H1 (cell line): Measurements from ENCODE around the gene PRKAB1. TPM values are rescaled to one million over a fixed set of nuclear protein-coding genes. Genes with fewer than 3 reads are reported as not detected.

Experiments
- CTCF ChIA-PET: fragments of 300-600 bp; sonication (Branson Sonifier 250); formaldehyde crosslinking; loops from one replicate; lab custom pipeline; 2021; ENCODE audit not compliant: partially characterized antibody; lab: Charles Lee
- POLR2A ChIA-PET: fragments of 300-600 bp; sonication (Branson Sonifier 250); formaldehyde crosslinking; loops from one replicate; lab custom pipeline; 2021; ENCODE audit warnings: inconsistent platforms; ENCODE audit not compliant: partially characterized antibody; lab: Charles Lee
- DNase-seq, 2 experiments: peaks; one replicate each; pipeline versions ENCODE4 v3.0.0 to v3.0.0-alpha.2; 2010 to 2022; ENCODE audit warnings: low spot score in 2 of 2, low read depth in 1 of 2, mixed read lengths in 1 of 2
- FAIRE-seq: peaks from 2 replicates; lab custom pipeline; 2011; peaks lifted over from hg19 to GRCh38; lab: Jason Lieb, UNC
- H2AFZ ChIP-seq: 2 replicates; pipeline ENCODE4 v1.8.1; 2012; ENCODE audit warnings: low read length, inconsistent platforms
- H2AK5ac ChIP-seq: 2 replicates; pipeline ENCODE4 v1.6.1; 2013; ENCODE audit warnings: low read depth, low read length
- H2BK120ac ChIP-seq: replicated peaks from 2 replicates; pipeline ENCODE3; 2013; ENCODE audit warnings: low read depth, low read length, inconsistent platforms
- H2BK12ac ChIP-seq: 2 replicates; pipeline ENCODE4 v1.6.1; 2013; ENCODE audit warnings: low read depth, low read length
- H2BK15ac ChIP-seq: 2 replicates; pipeline ENCODE4 v1.6.1; 2013; ENCODE audit warnings: low read length
- H2BK20ac ChIP-seq: 2 replicates; pipeline ENCODE4 v1.6.1; 2013; ENCODE audit warnings: low read length
- H2BK5ac ChIP-seq: 2 replicates; pipeline ENCODE4 v1.6.1; 2013; ENCODE audit warnings: low read depth, low read length
- H3K14ac ChIP-seq: 2 replicates; pipeline ENCODE4 v1.6.1; 2013; ENCODE audit warnings: inconsistent platforms; ENCODE audit not compliant: insufficient read length
- H3K18ac ChIP-seq: 2 replicates; pipeline ENCODE4 v1.6.1; 2013; ENCODE audit warnings: low read length; ENCODE audit errors: extremely low read depth
- H3K23ac ChIP-seq: 2 replicates; pipeline ENCODE4 v1.6.1; 2013; ENCODE audit warnings: inconsistent platforms; ENCODE audit not compliant: insufficient read length
- H3K23me2 ChIP-seq: 2 replicates; pipeline ENCODE4 v1.6.1; 2013; ENCODE audit warnings: low read depth, low read length
- H3K27ac ChIP-seq: 2 replicates; pipeline ENCODE4 v1.6.1; 2011; ENCODE audit warnings: low read depth, low read length, inconsistent platforms
- H3K27me3 ChIP-seq, 4 experiments: replicated peaks in 1 of 4; 1 replicate in 1 of 4; 2 replicates in 3 of 4; pipeline versions ENCODE4 v1.6.1 to v1.8.1; 2011 to 2013; ENCODE audit warnings: low read length in 3 of 4, mild to moderate bottlenecking in 3 of 4, inconsistent platforms in 2 of 4, mixed read lengths in 2 of 4, moderate library complexity in 1 of 4; ENCODE audit not compliant: control insufficient read depth in 3 of 4, insufficient read depth in 3 of 4; ENCODE audit errors: extremely low read depth in 1 of 4
- H3K36me3 ChIP-seq, 4 experiments: 2 replicates each; pipeline versions ENCODE4 v1.6.1 to v1.8.1; 2011 to 2013; ENCODE audit warnings: mild to moderate bottlenecking in 4 of 4, low read length in 3 of 4, moderate library complexity in 2 of 4, control low read depth in 1 of 4, inconsistent platforms in 1 of 4; ENCODE audit not compliant: insufficient read depth in 4 of 4, control insufficient read depth in 2 of 4
- H3K4ac ChIP-seq: replicated peaks from 2 replicates; pipeline ENCODE3; 2013; ENCODE audit warnings: low read length, low read depth, mixed read lengths, inconsistent platforms; ENCODE audit not compliant: insufficient read length
- H3K4me1 ChIP-seq, 4 experiments: replicated peaks in 1 of 4; 1 replicate in 1 of 4; 2 replicates in 3 of 4; pipeline versions ENCODE4 v1.6.1 to v1.8.1; 2011 to 2013; ENCODE audit warnings: low read length in 3 of 4, inconsistent platforms in 2 of 4, mixed read lengths in 1 of 4; ENCODE audit not compliant: insufficient read depth in 4 of 4, control insufficient read depth in 3 of 4
- H3K4me2 ChIP-seq, 2 experiments: 2 replicates each; pipeline versions ENCODE4 v1.6.1 to v1.8.1; 2011 to 2013; ENCODE audit warnings: low read depth in 2 of 2, low read length in 2 of 2, control low read depth in 1 of 2, inconsistent platforms in 1 of 2, mild to moderate bottlenecking in 1 of 2; ENCODE audit not compliant: insufficient read depth in 1 of 2
- H3K4me3 ChIP-seq, 4 experiments: fragments of 200-600, 300-600 bp in 1 of 4; sonication (generic), shearing (Covaris generic), sonication (Bioruptor Twin) in 1 of 4; 2 replicates each; pipeline versions ENCODE4 v1.5.1 to v1.8.1; 2011 to 2016; ENCODE audit warnings: low read length in 4 of 4, low read depth in 3 of 4, control low read depth in 2 of 4, inconsistent platforms in 2 of 4, mild to moderate bottlenecking in 2 of 4, mixed read lengths in 1 of 4, moderate library complexity in 1 of 4; ENCODE audit not compliant: insufficient read depth in 2 of 4; ENCODE audit errors: extremely low read depth in 1 of 4
- H3K56ac ChIP-seq: replicated peaks from 2 replicates; pipeline ENCODE3; 2013; ENCODE audit warnings: low read depth, mild to moderate bottlenecking, mixed read lengths, low read length, inconsistent platforms; ENCODE audit not compliant: insufficient read length
- H3K79me1 ChIP-seq: 2 replicates; pipeline ENCODE4 v1.6.1; 2013; ENCODE audit warnings: low read depth, low read length, control low read depth
- H3K79me2 ChIP-seq, 2 experiments: 2 replicates each; pipeline versions ENCODE4 v1.6.1 to v1.8.1; 2012 to 2013; ENCODE audit warnings: low read length in 2 of 2, mild to moderate bottlenecking in 2 of 2, inconsistent platforms in 1 of 2; ENCODE audit not compliant: insufficient read depth in 2 of 2, control insufficient read depth in 1 of 2
- H3K9ac ChIP-seq, 4 experiments: replicated peaks in 1 of 4; 1 replicate in 1 of 4; 2 replicates in 3 of 4; pipeline versions ENCODE4 v1.6.1 to v1.8.1; 2011 to 2013; ENCODE audit warnings: low read depth in 3 of 4, low read length in 3 of 4, control low read depth in 2 of 4, mild to moderate bottlenecking in 2 of 4, moderate library complexity in 2 of 4, inconsistent platforms in 1 of 4; ENCODE audit errors: extremely low read depth in 1 of 4
- H3K9me3 ChIP-seq, 2 experiments: 2 replicates each; pipeline versions ENCODE4 v1.6.1 to v1.8.1; 2012 to 2013; ENCODE audit warnings: mild to moderate bottlenecking in 2 of 2, moderate library complexity in 2 of 2, control low read depth in 1 of 2, inconsistent platforms in 1 of 2, low read depth in 1 of 2, low read length in 1 of 2, mixed read lengths in 1 of 2; ENCODE audit not compliant: insufficient read depth in 2 of 2
- H4K20me1 ChIP-seq, 2 experiments: replicated peaks in 1 of 2; 2 replicates each; pipeline versions ENCODE3 to v1.8.1; 2011 to 2013; ENCODE audit warnings: inconsistent platforms in 2 of 2, low read length in 2 of 2, mild to moderate bottlenecking in 1 of 2; ENCODE audit not compliant: insufficient read depth in 2 of 2, control insufficient read depth in 1 of 2
- H4K5ac ChIP-seq: 2 replicates; pipeline ENCODE4 v1.6.1; 2013; ENCODE audit warnings: low read length, low read depth, mixed read lengths, inconsistent platforms; ENCODE audit not compliant: insufficient read length
- H4K8ac ChIP-seq: 2 replicates; pipeline ENCODE4 v1.8.0; 2013; ENCODE audit warnings: mild to moderate bottlenecking, moderate library complexity, low read length, inconsistent platforms; ENCODE audit not compliant: insufficient read depth; ENCODE audit errors: extremely low read depth
- H4K91ac ChIP-seq: replicated peaks from 2 replicates; pipeline ENCODE3; 2013; ENCODE audit warnings: low read length, mixed read lengths, inconsistent platforms; ENCODE audit not compliant: insufficient read length
- CBX5 ChIP-seq: fragments of 300-800, 300-1000 bp; sonication (generic); IDR thresholded peaks from 2 replicates; pipeline ENCODE4 v1.7.1; 2016; ENCODE audit warnings: antibody characterized with exemption, low read length, low read depth
- CTCF ChIP-seq, 3 experiments: IDR thresholded peaks; 1 replicate in 2 of 3; 2 replicates in 1 of 3; pipeline versions ENCODE4 v1.5.1 to v1.6.1; 2011; ENCODE audit warnings: low read length in 3 of 3, mild to moderate bottlenecking in 3 of 3, inconsistent platforms in 2 of 3, low read depth in 1 of 3, moderate library complexity in 1 of 3; ENCODE audit not compliant: insufficient read depth in 1 of 3; ENCODE audit errors: control extremely low read depth in 1 of 3
- E2F6 ChIP-seq: IDR thresholded peaks from 2 replicates; pipeline ENCODE4 v1.6.1; 2012; ENCODE audit warnings: inconsistent platforms
- EZH2 ChIP-seq: fragments of 200-600 bp; sonication (generic); IDR thresholded peaks from 2 replicates; pipeline ENCODE4 v1.7.1; 2012; ENCODE audit warnings: low read depth, mild to moderate bottlenecking, moderate library complexity, low read length, inconsistent platforms; ENCODE audit not compliant: severe bottlenecking
- JUN ChIP-seq: IDR thresholded peaks from 2 replicates; pipeline ENCODE4 v1.6.1; 2011; ENCODE audit warnings: low read depth, mild to moderate bottlenecking, improper control_type of control experiment, low read length
- MAFK ChIP-seq: IDR thresholded peaks from 2 replicates; pipeline ENCODE4 v1.6.1; 2012; ENCODE audit warnings: low read depth, mild to moderate bottlenecking, improper control_type of control experiment, low read length
- POLR2AphosphoS5 ChIP-seq: IDR thresholded peaks from 2 replicates; pipeline ENCODE4 v1.6.1; 2011; ENCODE audit warnings: low read depth, low read length
- SP4 ChIP-seq: IDR thresholded peaks from 2 replicates; pipeline ENCODE4 v1.6.1; 2012; ENCODE audit warnings: low read length, inconsistent platforms
- TAF1 ChIP-seq: IDR thresholded peaks from 2 replicates; pipeline ENCODE4 v1.6.1; 2011; ENCODE audit warnings: mild to moderate bottlenecking, low read depth, low read length
- TCF12 ChIP-seq: IDR thresholded peaks from 2 replicates; pipeline ENCODE4 v1.6.1; 2011; ENCODE audit warnings: low read depth, mild to moderate bottlenecking, low read length
- TEAD4 ChIP-seq: IDR thresholded peaks from 2 replicates; pipeline ENCODE4 v1.6.1; 2012; ENCODE audit warnings: low read depth, low read length, inconsistent platforms, mixed read lengths
- WGBS, 2 experiments: shearing (Covaris generic) in 1 of 2; methylation state at CpG; one replicate each; pipeline versions ENCODE4 v1.1.6 to v1.1.7; 2013 to 2015; ENCODE audit warnings: low lambda C conversion rate in 2 of 2, mixed read lengths in 2 of 2, inconsistent platforms in 1 of 2, low coverage in 1 of 2, missing lambda C conversion rate in 1 of 2; ENCODE audit not compliant: insufficient replicate concordance in 2 of 2, insufficient coverage in 1 of 2, insufficient read length in 1 of 2; ENCODE audit errors: extremely low coverage in 1 of 2, missing lambda C conversion rate in 1 of 2; 5-methylcytosine and 5-hydroxymethylcytosine counted together
- polyA plus RNA-seq, 7 experiments: library from polyadenylated mRNA; depleted of rRNA in 3 of 7; stranded (reverse) in 5 of 7; unstranded in 2 of 7; fragments of >200 nt in 5 of 7; fragments of 200-250 nt in 2 of 7; gene quantifications; 1 replicate in 5 of 7; 2 replicates in 1 of 7; 4 replicates in 1 of 7; pipeline versions ENCODE4 v1.2.1 to v1.2.3, GENCODE V29; 2011 to 2013; ENCODE audit warnings: missing spikeins in 2 of 7, mixed read lengths in 2 of 7
- total RNA-seq: library from RNA; stranded (reverse); fragmentation: NEBNext Ultra II Directional; extraction: Animal tissue kit (Norgen Biotek cat#: 25700); gene quantifications from 2 replicates; pipeline ENCODE4 v1.2.1, GENCODE V29; 2021

PRKAB1 gene
- total and polyA plus RNA-seq, 2 of the 8 experiments (the other 6 are each of a cell fraction or from before 2014, with no cell fraction given) = 24.0 to 32.1 TPM

- H3K27ac ChIP-seq = no peak overlapping the region
- H3K56ac ChIP-seq = no peak overlapping the region
- no peak overlapping the region for H2BK12ac ChIP-seq
- H3K4me1 ChIP-seq = no peaks in the 10 kb centered on the region
- no peak overlapping the region for H3K14ac ChIP-seq
- no peak overlapping the region for H4K5ac ChIP-seq
- FAIRE-seq = no peak
- no peaks in the 10 kb centered on the region for H3K23me2 ChIP-seq
- H3K4ac ChIP-seq = no peak overlapping the region
- peaks cover 9 to 14% of the 10 kb centered on the region in 2 experiments; a peak in 2 of 4 replicates for H3K9me3 ChIP-seq
- no peak overlapping the region for H4K8ac ChIP-seq
- no peak overlapping the region for H3K4me3 ChIP-seq
- DNase-seq = no peak
- no peak overlapping the region for H4K91ac ChIP-seq
- H2BK120ac ChIP-seq = no peak overlapping the region
- no peak overlapping the region for H3K9ac ChIP-seq
- no peaks in the 10 kb centered on the region for H3K36me3 ChIP-seq
- no peak overlapping the region for H2AK5ac ChIP-seq
- no peak overlapping the region for H2BK20ac ChIP-seq
- no peak overlapping the region for H3K4me2 ChIP-seq
- no peak overlapping the region for H2BK15ac ChIP-seq
- H3K79me1 ChIP-seq = no peaks in the 10 kb centered on the region
- H2BK5ac ChIP-seq = no peak overlapping the region
- H2AFZ ChIP-seq = no peak overlapping the region
- ChIA-PET CTCF (interaction anchor here (0.6 to 3.2 kb wide), 25 partner anchors 9 to 500 kb away, joined by 3 to 15 read pairs (median 3); partner anchors contain the start of gene PRKAB1), POLR2A (no interaction called here)
- H3K79me2 ChIP-seq = no peaks in the 10 kb centered on the region
- no peaks in the 10 kb centered on the region for H4K20me1 ChIP-seq
- 67% methylated on average over 4 of the region's 4 CpGs; no CpG with 5 or more reads in 1 of the 2 experiments for WGBS, 2 experiments
- no peaks in the 10 kb centered on the region for H3K27me3 ChIP-seq
- no peak overlapping the region for H3K23ac ChIP-seq
- no peak overlapping the region for H3K18ac ChIP-seq
- TF ChIP-seq E2F6 (no peak), JUN (no peak), TEAD4 (peak; percentile 61; the same call in 1 of the 2 replicates), SP4 (no peak), TCF12 (no peak), EZH2 (no peak), CTCF (IDR thresholded peaks at IDR 0.05; ENCODE audit: control extremely low read depth in 1 of 3, insufficient read depth in 1 of 3, low read depth in 1 of 3, low read length in 3 of 3) (peak in 2 of 3 experiments; percentile 50 to 74; a peak in 2 of 4 replicates), MAFK (no peak), POLR2AphosphoS5 (no peak), TAF1 (no peak), CBX5 (no peak)
Measured at GRCh38 chr12:119649202-119649808, 18.6 kb upstream of the PRKAB1 start.
